ENCODE results near the gene SPG7.

DNA sequence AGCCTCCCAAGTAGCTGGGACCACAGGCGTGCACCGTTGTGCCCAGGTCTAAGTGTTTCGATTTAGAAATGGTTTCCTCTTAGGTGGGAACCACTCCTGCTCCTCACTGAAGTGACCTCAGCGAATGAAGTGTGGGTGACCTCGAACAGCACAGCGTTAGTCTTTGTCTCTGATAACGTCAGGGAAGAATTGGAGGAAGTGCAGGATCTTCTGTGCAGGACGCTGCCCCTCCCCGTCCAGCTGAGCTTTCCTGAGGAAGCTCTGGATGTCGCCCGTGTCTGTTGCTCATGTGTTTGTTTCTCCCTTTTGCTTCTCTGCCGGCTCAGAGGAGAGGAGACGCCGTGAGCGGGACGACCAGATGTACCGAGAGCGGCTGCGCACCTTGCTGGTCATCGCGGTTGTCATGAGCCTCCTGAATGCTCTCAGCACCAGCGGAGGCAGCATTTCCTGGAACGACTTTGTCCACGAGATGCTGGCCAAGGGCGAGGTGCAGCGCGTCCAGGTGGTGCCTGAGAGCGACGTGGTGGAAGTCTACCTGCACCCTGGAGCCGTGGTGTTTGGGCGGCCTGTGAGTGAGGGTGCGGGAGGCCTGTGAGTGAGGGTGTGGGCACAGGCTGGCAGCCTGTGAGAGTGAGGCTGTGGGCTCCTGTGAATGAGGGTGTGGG is 15.6 kb downstream of the SPG7 start:
- TF ChIP-seq, protein P1, sequence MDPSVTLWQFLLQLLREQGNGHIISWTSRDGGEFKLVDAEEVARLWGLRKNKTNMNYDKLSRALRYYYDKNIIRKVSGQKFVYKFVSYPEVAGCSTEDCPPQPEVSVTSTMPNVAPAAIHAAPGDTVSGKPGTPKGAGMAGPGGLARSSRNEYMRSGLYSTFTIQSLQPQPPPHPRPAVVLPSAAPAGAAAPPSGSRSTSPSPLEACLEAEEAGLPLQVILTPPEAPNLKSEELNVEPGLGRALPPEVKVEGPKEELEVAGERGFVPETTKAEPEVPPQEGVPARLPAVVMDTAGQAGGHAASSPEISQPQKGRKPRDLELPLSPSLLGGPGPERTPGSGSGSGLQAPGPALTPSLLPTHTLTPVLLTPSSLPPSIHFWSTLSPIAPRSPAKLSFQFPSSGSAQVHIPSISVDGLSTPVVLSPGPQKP (IDR thresholded peaks at IDR 0.05; ENCODE audit: borderline replicate concordance, low read depth, low read length) = no peak
- TF ChIP-seq, protein P2, sequence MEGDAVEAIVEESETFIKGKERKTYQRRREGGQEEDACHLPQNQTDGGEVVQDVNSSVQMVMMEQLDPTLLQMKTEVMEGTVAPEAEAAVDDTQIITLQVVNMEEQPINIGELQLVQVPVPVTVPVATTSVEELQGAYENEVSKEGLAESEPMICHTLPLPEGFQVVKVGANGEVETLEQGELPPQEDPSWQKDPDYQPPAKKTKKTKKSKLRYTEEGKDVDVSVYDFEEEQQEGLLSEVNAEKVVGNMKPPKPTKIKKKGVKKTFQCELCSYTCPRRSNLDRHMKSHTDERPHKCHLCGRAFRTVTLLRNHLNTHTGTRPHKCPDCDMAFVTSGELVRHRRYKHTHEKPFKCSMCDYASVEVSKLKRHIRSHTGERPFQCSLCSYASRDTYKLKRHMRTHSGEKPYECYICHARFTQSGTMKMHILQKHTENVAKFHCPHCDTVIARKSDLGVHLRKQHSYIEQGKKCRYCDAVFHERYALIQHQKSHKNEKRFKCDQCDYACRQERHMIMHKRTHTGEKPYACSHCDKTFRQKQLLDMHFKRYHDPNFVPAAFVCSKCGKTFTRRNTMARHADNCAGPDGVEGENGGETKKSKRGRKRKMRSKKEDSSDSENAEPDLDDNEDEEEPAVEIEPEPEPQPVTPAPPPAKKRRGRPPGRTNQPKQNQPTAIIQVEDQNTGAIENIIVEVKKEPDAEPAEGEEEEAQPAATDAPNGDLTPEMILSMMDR (conservative IDR thresholded peaks at IDR 0.05; ENCODE audit: low read depth, low read length) = no peak
- no peak for TF ChIP-seq MAFK (IDR thresholded peaks at IDR 0.05; ENCODE audit: low read depth, low read length)
- no peak for TF ChIP-seq POLR2A (IDR thresholded peaks at IDR 0.05; ENCODE audit: low read depth, low read length)
- TF ChIP-seq CEBPB (IDR thresholded peaks at IDR 0.05; ENCODE audit: low read depth, low read length) = no peak
- no peak for TF ChIP-seq SMC3 (IDR thresholded peaks at IDR 0.05; ENCODE audit: low read depth, low read length)
- TF ChIP-seq RFX5 (IDR thresholded peaks at IDR 0.05; ENCODE audit: low read depth, low read length) = no peak
- no peak for TF ChIP-seq RAD21 (IDR thresholded peaks at IDR 0.05; ENCODE audit: low read length)
- TF ChIP-seq BHLHE40 (IDR thresholded peaks at IDR 0.05; ENCODE audit: low read depth, low read length) = no peak
- TF ChIP-seq MXI1 (IDR thresholded peaks at IDR 0.05; ENCODE audit: borderline replicate concordance, low read depth, low read length) = no peak
- no peak for TF ChIP-seq MAZ (IDR thresholded peaks at IDR 0.05; ENCODE audit: borderline replicate concordance, low read depth, low read length)
- no peak for TF ChIP-seq RCOR1 (IDR thresholded peaks at IDR 0.05; ENCODE audit: insufficient replicate concordance, low read length)
- TF ChIP-seq FOS (IDR thresholded peaks at IDR 0.05; ENCODE audit: low read depth, low read length) = no peak
- TF ChIP-seq, protein P3, sequence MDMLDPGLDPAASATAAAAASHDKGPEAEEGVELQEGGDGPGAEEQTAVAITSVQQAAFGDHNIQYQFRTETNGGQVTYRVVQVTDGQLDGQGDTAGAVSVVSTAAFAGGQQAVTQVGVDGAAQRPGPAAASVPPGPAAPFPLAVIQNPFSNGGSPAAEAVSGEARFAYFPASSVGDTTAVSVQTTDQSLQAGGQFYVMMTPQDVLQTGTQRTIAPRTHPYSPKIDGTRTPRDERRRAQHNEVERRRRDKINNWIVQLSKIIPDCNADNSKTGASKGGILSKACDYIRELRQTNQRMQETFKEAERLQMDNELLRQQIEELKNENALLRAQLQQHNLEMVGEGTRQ (IDR thresholded peaks at IDR 0.05; ENCODE audit: low read depth, low read length) = no peak

Data from IMR-90 (cell line).